H1 (cell line): Measurements from ENCODE around the gene IL13RA1. TPM values are rescaled to one million over a fixed set of nuclear protein-coding genes. Genes with fewer than 3 reads are reported as not detected.
"Not testable (repeated sequence)": the region's sequence is repeated elsewhere in the genome, so short reads cannot be mapped to it uniquely, and the experiment has no call there.

Experiments
- CTCF ChIA-PET: fragments of 300-600 bp; sonication (Branson Sonifier 250); formaldehyde crosslinking; loops from one replicate; lab custom pipeline; 2021; ENCODE audit not compliant: partially characterized antibody; lab: Charles Lee
- POLR2A ChIA-PET: fragments of 300-600 bp; sonication (Branson Sonifier 250); formaldehyde crosslinking; loops from one replicate; lab custom pipeline; 2021; ENCODE audit warnings: inconsistent platforms; ENCODE audit not compliant: partially characterized antibody; lab: Charles Lee
- DNase-seq, 2 experiments: peaks; one replicate each; pipeline versions ENCODE4 v3.0.0 to v3.0.0-alpha.2; 2010 to 2022; ENCODE audit warnings: low spot score in 2 of 2, low read depth in 1 of 2, mixed read lengths in 1 of 2
- FAIRE-seq: peaks from 2 replicates; lab custom pipeline; 2011; peaks lifted over from hg19 to GRCh38; lab: Jason Lieb, UNC
- H2AFZ ChIP-seq: 2 replicates; pipeline ENCODE4 v1.8.1; 2012; ENCODE audit warnings: low read length, inconsistent platforms
- H2AK5ac ChIP-seq: 2 replicates; pipeline ENCODE4 v1.6.1; 2013; ENCODE audit warnings: low read depth, low read length
- H2BK120ac ChIP-seq: replicated peaks from 2 replicates; pipeline ENCODE3; 2013; ENCODE audit warnings: low read depth, low read length, inconsistent platforms
- H2BK12ac ChIP-seq: 2 replicates; pipeline ENCODE4 v1.6.1; 2013; ENCODE audit warnings: low read depth, low read length
- H2BK15ac ChIP-seq: 2 replicates; pipeline ENCODE4 v1.6.1; 2013; ENCODE audit warnings: low read length
- H2BK20ac ChIP-seq: 2 replicates; pipeline ENCODE4 v1.6.1; 2013; ENCODE audit warnings: low read length
- H2BK5ac ChIP-seq: 2 replicates; pipeline ENCODE4 v1.6.1; 2013; ENCODE audit warnings: low read depth, low read length
- H3K14ac ChIP-seq: 2 replicates; pipeline ENCODE4 v1.6.1; 2013; ENCODE audit warnings: inconsistent platforms; ENCODE audit not compliant: insufficient read length
- H3K18ac ChIP-seq: 2 replicates; pipeline ENCODE4 v1.6.1; 2013; ENCODE audit warnings: low read length; ENCODE audit errors: extremely low read depth
- H3K23ac ChIP-seq: 2 replicates; pipeline ENCODE4 v1.6.1; 2013; ENCODE audit warnings: inconsistent platforms; ENCODE audit not compliant: insufficient read length
- H3K23me2 ChIP-seq: 2 replicates; pipeline ENCODE4 v1.6.1; 2013; ENCODE audit warnings: low read depth, low read length
- H3K27ac ChIP-seq: 2 replicates; pipeline ENCODE4 v1.6.1; 2011; ENCODE audit warnings: low read depth, low read length, inconsistent platforms
- H3K27me3 ChIP-seq, 4 experiments: replicated peaks in 1 of 4; 1 replicate in 1 of 4; 2 replicates in 3 of 4; pipeline versions ENCODE4 v1.6.1 to v1.8.1; 2011 to 2013; ENCODE audit warnings: low read length in 3 of 4, mild to moderate bottlenecking in 3 of 4, inconsistent platforms in 2 of 4, mixed read lengths in 2 of 4, moderate library complexity in 1 of 4; ENCODE audit not compliant: control insufficient read depth in 3 of 4, insufficient read depth in 3 of 4; ENCODE audit errors: extremely low read depth in 1 of 4
- H3K36me3 ChIP-seq, 4 experiments: 2 replicates each; pipeline versions ENCODE4 v1.6.1 to v1.8.1; 2011 to 2013; ENCODE audit warnings: mild to moderate bottlenecking in 4 of 4, low read length in 3 of 4, moderate library complexity in 2 of 4, control low read depth in 1 of 4, inconsistent platforms in 1 of 4; ENCODE audit not compliant: insufficient read depth in 4 of 4, control insufficient read depth in 2 of 4
- H3K4ac ChIP-seq: replicated peaks from 2 replicates; pipeline ENCODE3; 2013; ENCODE audit warnings: low read length, low read depth, mixed read lengths, inconsistent platforms; ENCODE audit not compliant: insufficient read length
- H3K4me1 ChIP-seq, 4 experiments: replicated peaks in 1 of 4; 1 replicate in 1 of 4; 2 replicates in 3 of 4; pipeline versions ENCODE4 v1.6.1 to v1.8.1; 2011 to 2013; ENCODE audit warnings: low read length in 3 of 4, inconsistent platforms in 2 of 4, mixed read lengths in 1 of 4; ENCODE audit not compliant: insufficient read depth in 4 of 4, control insufficient read depth in 3 of 4
- H3K4me2 ChIP-seq, 2 experiments: 2 replicates each; pipeline versions ENCODE4 v1.6.1 to v1.8.1; 2011 to 2013; ENCODE audit warnings: low read depth in 2 of 2, low read length in 2 of 2, control low read depth in 1 of 2, inconsistent platforms in 1 of 2, mild to moderate bottlenecking in 1 of 2; ENCODE audit not compliant: insufficient read depth in 1 of 2
- H3K4me3 ChIP-seq, 4 experiments: fragments of 200-600, 300-600 bp in 1 of 4; sonication (generic), shearing (Covaris generic), sonication (Bioruptor Twin) in 1 of 4; 2 replicates each; pipeline versions ENCODE4 v1.5.1 to v1.8.1; 2011 to 2016; ENCODE audit warnings: low read length in 4 of 4, low read depth in 3 of 4, control low read depth in 2 of 4, inconsistent platforms in 2 of 4, mild to moderate bottlenecking in 2 of 4, mixed read lengths in 1 of 4, moderate library complexity in 1 of 4; ENCODE audit not compliant: insufficient read depth in 2 of 4; ENCODE audit errors: extremely low read depth in 1 of 4
- H3K56ac ChIP-seq: replicated peaks from 2 replicates; pipeline ENCODE3; 2013; ENCODE audit warnings: low read depth, mild to moderate bottlenecking, mixed read lengths, low read length, inconsistent platforms; ENCODE audit not compliant: insufficient read length
- H3K79me1 ChIP-seq: 2 replicates; pipeline ENCODE4 v1.6.1; 2013; ENCODE audit warnings: low read depth, low read length, control low read depth
- H3K79me2 ChIP-seq, 2 experiments: 2 replicates each; pipeline versions ENCODE4 v1.6.1 to v1.8.1; 2012 to 2013; ENCODE audit warnings: low read length in 2 of 2, mild to moderate bottlenecking in 2 of 2, inconsistent platforms in 1 of 2; ENCODE audit not compliant: insufficient read depth in 2 of 2, control insufficient read depth in 1 of 2
- H3K9ac ChIP-seq, 4 experiments: replicated peaks in 1 of 4; 1 replicate in 1 of 4; 2 replicates in 3 of 4; pipeline versions ENCODE4 v1.6.1 to v1.8.1; 2011 to 2013; ENCODE audit warnings: low read depth in 3 of 4, low read length in 3 of 4, control low read depth in 2 of 4, mild to moderate bottlenecking in 2 of 4, moderate library complexity in 2 of 4, inconsistent platforms in 1 of 4; ENCODE audit errors: extremely low read depth in 1 of 4
- H3K9me3 ChIP-seq, 2 experiments: 2 replicates each; pipeline versions ENCODE4 v1.6.1 to v1.8.1; 2012 to 2013; ENCODE audit warnings: mild to moderate bottlenecking in 2 of 2, moderate library complexity in 2 of 2, control low read depth in 1 of 2, inconsistent platforms in 1 of 2, low read depth in 1 of 2, low read length in 1 of 2, mixed read lengths in 1 of 2; ENCODE audit not compliant: insufficient read depth in 2 of 2
- H4K20me1 ChIP-seq, 2 experiments: replicated peaks in 1 of 2; 2 replicates each; pipeline versions ENCODE3 to v1.8.1; 2011 to 2013; ENCODE audit warnings: inconsistent platforms in 2 of 2, low read length in 2 of 2, mild to moderate bottlenecking in 1 of 2; ENCODE audit not compliant: insufficient read depth in 2 of 2, control insufficient read depth in 1 of 2
- H4K5ac ChIP-seq: 2 replicates; pipeline ENCODE4 v1.6.1; 2013; ENCODE audit warnings: low read length, low read depth, mixed read lengths, inconsistent platforms; ENCODE audit not compliant: insufficient read length
- H4K8ac ChIP-seq: 2 replicates; pipeline ENCODE4 v1.8.0; 2013; ENCODE audit warnings: mild to moderate bottlenecking, moderate library complexity, low read length, inconsistent platforms; ENCODE audit not compliant: insufficient read depth; ENCODE audit errors: extremely low read depth
- H4K91ac ChIP-seq: replicated peaks from 2 replicates; pipeline ENCODE3; 2013; ENCODE audit warnings: low read length, mixed read lengths, inconsistent platforms; ENCODE audit not compliant: insufficient read length
- CTCF ChIP-seq, 3 experiments: IDR thresholded peaks; 1 replicate in 2 of 3; 2 replicates in 1 of 3; pipeline versions ENCODE4 v1.5.1 to v1.6.1; 2011; ENCODE audit warnings: low read length in 3 of 3, mild to moderate bottlenecking in 3 of 3, inconsistent platforms in 2 of 3, low read depth in 1 of 3, moderate library complexity in 1 of 3; ENCODE audit not compliant: insufficient read depth in 1 of 3; ENCODE audit errors: control extremely low read depth in 1 of 3
- WGBS, 2 experiments: shearing (Covaris generic) in 1 of 2; methylation state at CpG; one replicate each; pipeline versions ENCODE4 v1.1.6 to v1.1.7; 2013 to 2015; ENCODE audit warnings: low lambda C conversion rate in 2 of 2, mixed read lengths in 2 of 2, inconsistent platforms in 1 of 2, low coverage in 1 of 2, missing lambda C conversion rate in 1 of 2; ENCODE audit not compliant: insufficient replicate concordance in 2 of 2, insufficient coverage in 1 of 2, insufficient read length in 1 of 2; ENCODE audit errors: extremely low coverage in 1 of 2, missing lambda C conversion rate in 1 of 2; 5-methylcytosine and 5-hydroxymethylcytosine counted together
- polyA plus RNA-seq, 7 experiments: library from polyadenylated mRNA; depleted of rRNA in 3 of 7; stranded (reverse) in 5 of 7; unstranded in 2 of 7; fragments of >200 nt in 5 of 7; fragments of 200-250 nt in 2 of 7; gene quantifications; 1 replicate in 5 of 7; 2 replicates in 1 of 7; 4 replicates in 1 of 7; pipeline versions ENCODE4 v1.2.1 to v1.2.3, GENCODE V29; 2011 to 2013; ENCODE audit warnings: missing spikeins in 2 of 7, mixed read lengths in 2 of 7
- total RNA-seq: library from RNA; stranded (reverse); fragmentation: NEBNext Ultra II Directional; extraction: Animal tissue kit (Norgen Biotek cat#: 25700); gene quantifications from 2 replicates; pipeline ENCODE4 v1.2.1, GENCODE V29; 2021

Gene IL13RA1
- total and polyA plus RNA-seq, 2 of the 8 experiments (the other 6 are each of a cell fraction or from before 2014, with no cell fraction given) = 3.3 to 9.4 TPM

- peak; percentile 11 to 73 (median 68) for TF ChIP-seq CTCF (IDR thresholded peaks at IDR 0.05; ENCODE audit: control extremely low read depth in 1 of 3, insufficient read depth in 1 of 3, low read depth in 1 of 3, low read length in 3 of 3)
Measured at GRCh38 chrX:118807151-118808017, 80.0 kb downstream of the IL13RA1 start (continued).

GRCh38 chrX:118817257-118817656, 89.9 kb downstream of the IL13RA1 start:
- H3K4me1 ChIP-seq, H3K23me2 ChIP-seq, H3K9ac ChIP-seq, H3K36me3 ChIP-seq, H4K91ac ChIP-seq, H4K8ac ChIP-seq, H2BK5ac ChIP-seq, H2BK12ac ChIP-seq, H2BK20ac ChIP-seq, FAIRE-seq, POLR2A ChIA-PET, H3K56ac ChIP-seq, H3K79me1 ChIP-seq, H2AK5ac ChIP-seq, H2BK120ac ChIP-seq, H3K9me3 ChIP-seq, H3K23ac ChIP-seq, H4K5ac ChIP-seq, DNase-seq, H2AFZ ChIP-seq, H3K27ac ChIP-seq, H3K79me2 ChIP-seq, H3K18ac ChIP-seq, H3K4me2 ChIP-seq, H3K4ac ChIP-seq, H3K27me3 ChIP-seq, H2BK15ac ChIP-seq, H3K14ac ChIP-seq, H4K20me1 ChIP-seq, H3K4me3 ChIP-seq: not testable (repeated sequence)
- 95% methylated on average over 4 of the region's 4 CpGs; no CpG with 5 or more reads in 1 of the 2 experiments for WGBS, 2 experiments
- CTCF ChIA-PET = interaction anchor here (0.8 to 2.1 kb wide), 2 partner anchors 22 to 190 kb away, joined by 4 to 6 read pairs; no protein-coding TSS in a partner anchor
